Vagina (tissue), 2 donors: ENCODE data around the gene CTNNAL1. TPM values are rescaled to one million over a fixed set of nuclear protein-coding genes. Genes with fewer than 3 reads are reported as not detected.

Experiments
- DNase-seq, 2 donors: peaks; one replicate each; pipeline ENCODE4 v3.0.0-alpha.2; 2017; ENCODE audit errors: extremely low spot score in 2 of 2
- H3K27ac ChIP-seq: fragments of 200-600 bp; sonication (generic); one replicate; pipeline ENCODE4 v1.5.1; 2019
- H3K27me3 ChIP-seq: fragments of 200-600 bp; sonication (generic); one replicate; pipeline ENCODE4 v1.5.1; 2019
- H3K36me3 ChIP-seq, 2 donors: fragments of 200-600 bp; sonication (generic); one replicate each; pipeline ENCODE4 v1.5.1; 2017 to 2019
- H3K4me1 ChIP-seq: fragments of 200-600 bp; sonication (generic); one replicate; pipeline ENCODE4 v1.5.1; 2019
- H3K4me3 ChIP-seq, 2 donors: fragments of 200-600 bp; sonication (generic); 1 replicate in 1 of 2; 2 replicates in 1 of 2; pipeline ENCODE4 v1.5.1; 2016 to 2019
- H3K9me3 ChIP-seq: fragments of 200-600 bp; sonication (generic); one replicate; pipeline ENCODE4 v1.5.1; 2019
- CTCF ChIP-seq, 3 experiments: fragments of 450-650 bp in 2 of 3; fragments of 200-600 bp in 1 of 3; sonication (generic) in 1 of 3; IDR thresholded peaks; one replicate each; pipeline ENCODE4 v1.5.1; 2017 to 2019; ENCODE audit warnings: antibody characterized with exemption in 3 of 3, mild to moderate bottlenecking in 2 of 3, moderate library complexity in 2 of 3
- POLR2A ChIP-seq, 2 donors: fragments of 450-650 bp; IDR thresholded peaks; one replicate each; pipeline ENCODE4 v1.6.1; 2017; ENCODE audit warnings: antibody characterized with exemption in 2 of 2, mild to moderate bottlenecking in 2 of 2, moderate library complexity in 2 of 2
- POLR2AphosphoS5 ChIP-seq, 2 donors: sonication (generic); formaldehyde crosslinking; IDR thresholded peaks; one replicate each; pipeline ENCODE4 v1.9.0; 2017; ENCODE audit warnings: antibody characterized with exemption in 2 of 2, mild to moderate bottlenecking in 2 of 2, low read depth in 1 of 2; ENCODE audit not compliant: insufficient read depth in 1 of 2
- intact Hi-C: fragments of 100-400 bp; cut with DNase I; formaldehyde crosslinking; loops from one replicate; pipeline ENCODE4 v1.15.1; 2023
- total RNA-seq: library from RNA; depleted of rRNA; stranded (reverse); fragments of >200 nt; gene quantifications from one replicate; pipeline ENCODE4 v1.2.3, GENCODE V29; 2016

Gene CTNNAL1
- total RNA-seq, 1 donor from 2014 or later, result 18.2 TPM

DNA sequence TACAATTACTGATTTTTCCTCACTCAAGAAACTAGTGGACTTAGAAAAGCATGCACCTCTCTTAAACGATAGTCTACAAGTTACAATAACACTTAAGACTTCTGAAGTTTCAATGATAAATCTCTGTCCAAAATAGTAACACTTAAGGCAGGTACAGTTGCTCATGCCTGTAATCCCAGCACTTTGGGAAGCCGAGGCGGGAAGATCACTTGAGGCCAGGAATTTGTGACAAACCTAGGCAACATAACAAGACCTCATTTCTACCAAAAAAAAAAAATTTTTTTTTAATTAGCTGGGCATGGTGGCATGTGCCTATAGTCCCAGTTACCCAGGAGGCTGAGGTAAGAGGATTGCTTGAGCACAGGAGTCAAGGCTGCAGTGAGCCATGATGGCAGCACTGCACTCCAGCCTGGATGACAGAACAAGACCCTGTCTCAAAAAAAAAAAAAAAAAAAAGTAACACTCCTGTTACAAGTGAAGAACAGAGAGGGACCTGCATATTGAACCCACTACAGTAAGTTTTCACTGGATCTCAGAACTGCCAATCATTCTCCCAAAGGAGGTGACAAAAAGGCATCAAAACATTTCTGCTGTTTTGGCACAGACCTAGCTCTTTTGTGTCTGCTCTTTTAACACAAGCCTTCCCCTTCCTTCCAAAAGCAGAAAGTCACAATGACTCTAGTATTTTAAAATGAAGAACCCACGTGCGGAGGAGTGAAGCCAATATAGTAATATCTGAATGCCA is 75.6 kb downstream of the CTNNAL1 start:
- intact Hi-C loops, result no loop called here
- Histone ChIP-seq H3K36me3 (peaks cover 0 to 10% of the 10 kb centered on the region in 2 donors), H3K27ac (no peak overlapping the region), H3K9me3 (no peaks in the 10 kb centered on the region), H3K4me3 (no peak overlapping the region), H3K27me3 (no peaks in the 10 kb centered on the region), H3K4me1 (peaks cover 19% of the 10 kb centered on the region)
- TF ChIP-seq POLR2A (IDR thresholded peaks at IDR 0.05) (no peak), POLR2AphosphoS5 (IDR thresholded peaks at IDR 0.05; ENCODE audit: insufficient read depth in 1 of 2, low read depth in 1 of 2) (no peak), CTCF (IDR thresholded peaks at IDR 0.05) (no peak)
- no peak for DNase-seq

DNA sequence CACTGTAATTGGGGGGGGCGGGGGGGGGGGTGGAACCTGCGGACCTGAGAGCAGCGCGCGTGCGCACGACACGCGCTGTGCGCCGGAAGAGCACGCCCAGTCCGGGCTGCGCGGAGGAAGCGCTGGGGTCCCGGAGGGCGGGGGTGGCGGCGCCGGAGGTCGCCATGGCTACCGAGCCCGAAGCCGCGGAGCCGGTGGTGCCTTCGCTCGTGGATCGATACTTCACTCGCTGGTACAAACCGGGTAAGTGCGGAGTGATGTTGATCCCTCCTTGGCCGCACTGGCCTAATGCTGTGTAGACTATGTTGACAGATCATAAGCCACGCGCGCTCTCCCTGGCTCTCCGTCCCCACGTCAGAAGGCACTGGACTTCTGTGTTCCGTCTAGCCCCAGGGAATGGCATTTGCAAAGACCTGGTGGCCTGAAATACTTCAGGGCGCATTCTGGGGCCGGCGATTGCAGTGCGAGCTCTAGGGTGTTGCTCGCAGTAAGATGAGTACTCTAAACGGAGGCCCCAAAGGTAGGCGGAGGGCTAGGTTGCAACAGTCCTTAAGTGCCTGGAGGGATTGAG is 78.9 kb downstream of the CTNNAL1 start, which contains the start of gene ABITRAM:
Gene ABITRAM (plus strand): TSS at position 78 of the 571 bp plus-strand sequence. CDS start 87 bp downstream, at position 165.
- Histone ChIP-seq H3K9me3 (no peaks in the 10 kb centered on the region), H3K4me3 (peak within 1 kb of the TSS; percentile 92 to 94), H3K4me1 (peaks cover 26% of the 10 kb centered on the region), H3K27ac (peak within 1 kb of the TSS; percentile 89), H3K36me3 (peaks cover 0 to under 1% of the 10 kb centered on the region in 2 donors), H3K27me3 (no peaks in the 10 kb centered on the region)
- TF ChIP-seq POLR2AphosphoS5 (IDR thresholded peaks at IDR 0.05; ENCODE audit: insufficient read depth in 1 of 2, low read depth in 1 of 2) (peak in 1 of 2 donors; percentile 54), POLR2A (IDR thresholded peaks at IDR 0.05) (no peak), CTCF (IDR thresholded peaks at IDR 0.05) (no peak)
- intact Hi-C loops, result no loop called here
- DNase-seq, result peak in 1 of 2 donors; percentile 87

DNA sequence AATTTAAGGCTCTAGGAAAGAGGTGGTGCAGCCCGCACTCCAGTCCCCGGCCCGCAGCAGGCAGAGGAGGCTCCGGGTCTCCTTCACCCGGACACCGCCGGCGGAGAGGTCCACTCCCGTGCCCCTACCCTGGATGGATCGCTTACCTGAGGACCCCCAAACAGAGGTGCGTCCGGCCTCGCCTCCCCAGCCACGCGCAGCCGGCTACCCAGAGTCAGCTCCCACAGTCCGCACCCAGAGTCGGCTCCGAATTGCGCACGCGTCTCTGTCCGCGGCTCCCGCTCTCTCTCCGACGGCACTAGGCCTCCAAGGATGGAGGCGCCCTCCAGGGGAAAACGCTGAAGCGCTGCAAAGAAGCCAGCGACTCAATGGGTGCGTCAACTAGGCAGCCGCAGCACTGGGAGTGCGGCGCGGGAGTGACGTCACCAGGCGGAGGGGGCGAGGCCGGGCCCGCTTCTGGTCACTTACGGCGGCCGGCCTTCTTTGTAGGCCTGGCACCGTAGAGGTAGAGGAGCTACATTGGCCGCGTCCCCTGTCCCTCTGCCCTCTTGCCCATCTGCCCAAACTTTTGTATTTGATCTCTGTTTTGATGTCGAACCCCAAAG is 79.5 kb downstream of the CTNNAL1 start, which contains the start of gene ELP1:
Gene ELP1 (minus strand): TSS at position 407 of the 605 bp plus-strand sequence. CDS start 2,978 bp downstream, outside the sequence.
- peak; percentile 92 to 96 for DNase-seq
- intact Hi-C loops, result no loop called here

DNA sequence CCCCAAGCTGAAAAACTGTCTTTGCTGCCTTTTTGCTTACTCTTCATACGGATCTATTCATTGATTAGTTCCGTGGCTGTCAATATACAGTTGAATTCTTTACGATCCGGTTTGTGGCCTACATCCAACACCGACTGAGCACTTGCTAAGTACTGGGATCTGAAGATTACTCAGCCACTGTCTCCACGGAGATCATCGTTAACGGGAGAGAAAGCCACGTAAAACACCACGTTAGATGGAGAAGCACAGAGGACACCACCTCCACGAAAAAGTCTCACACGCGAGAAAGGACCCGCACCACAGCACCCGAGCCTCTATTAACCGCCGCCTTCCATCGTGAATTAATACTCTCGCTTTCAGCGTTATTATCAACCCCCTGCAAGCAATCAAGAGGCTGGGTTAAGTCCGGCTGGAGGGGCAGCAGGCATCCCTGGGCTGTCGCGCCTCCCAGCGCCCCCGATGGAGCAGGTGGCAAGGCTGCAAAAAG is 80.0 kb downstream of the CTNNAL1 start:
- intact Hi-C loops, result no loop called here
- no peaks in the 10 kb centered on the region for H3K9me3 ChIP-seq
- H3K27me3 ChIP-seq, result no peaks in the 10 kb centered on the region
- TF ChIP-seq POLR2A (IDR thresholded peaks at IDR 0.05), result no peak
- TF ChIP-seq POLR2AphosphoS5 (IDR thresholded peaks at IDR 0.05; ENCODE audit: insufficient read depth in 1 of 2, low read depth in 1 of 2), result no peak
- no peak for TF ChIP-seq CTCF (IDR thresholded peaks at IDR 0.05)
- H3K27ac ChIP-seq, result peak overlapping the region; percentile 89
- peak overlapping the region; percentile 92 to 94 for H3K4me3 ChIP-seq
- peaks cover 0 to 11% of the 10 kb centered on the region in 2 donors for H3K36me3 ChIP-seq
- DNase-seq, result no peak
- peaks cover 26% of the 10 kb centered on the region for H3K4me1 ChIP-seq

More for the DNA sequence above, 79.5 kb downstream of the CTNNAL1 start, which contains the start of gene ELP1:
- Histone ChIP-seq H3K36me3 (peaks cover 0 to 5% of the 10 kb centered on the region in 2 donors), H3K4me1 (peaks cover 26% of the 10 kb centered on the region), H3K9me3 (no peaks in the 10 kb centered on the region), H3K27me3 (no peaks in the 10 kb centered on the region), H3K27ac (peak within 1 kb of the TSS; percentile 89), H3K4me3 (peak within 1 kb of the TSS; percentile 92 to 94)
- TF ChIP-seq POLR2A (IDR thresholded peaks at IDR 0.05) (no peak), POLR2AphosphoS5 (IDR thresholded peaks at IDR 0.05; ENCODE audit: insufficient read depth in 1 of 2, low read depth in 1 of 2) (peak in 1 of 2 donors; percentile 84), CTCF (IDR thresholded peaks at IDR 0.05) (no peak)
